ENCODE measurements around the gene FAM98C.

DNA sequence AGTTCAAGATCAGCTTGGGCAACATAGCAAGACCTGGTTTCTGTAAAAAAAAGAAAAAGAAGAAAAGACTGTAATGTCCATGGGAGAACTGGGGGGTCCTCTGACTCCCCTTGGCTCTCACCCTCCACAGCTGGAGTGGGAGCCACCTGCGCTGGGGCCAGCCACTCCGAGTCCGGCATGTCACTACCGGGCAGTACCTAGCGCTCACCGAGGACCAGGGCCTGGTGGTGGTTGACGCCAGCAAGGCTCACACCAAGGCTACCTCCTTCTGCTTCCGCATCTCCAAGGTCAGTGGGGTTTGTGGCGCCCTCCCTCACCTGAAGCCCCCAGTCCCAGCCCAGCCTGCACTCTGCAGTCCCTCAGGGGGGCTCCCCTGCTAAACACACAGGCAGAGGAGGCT is 45.3 kb downstream of the FAM98C start:
- no peak for TF ChIP-seq POLR2A (IDR thresholded peaks at IDR 0.05)
- TF ChIP-seq, protein P1, sequence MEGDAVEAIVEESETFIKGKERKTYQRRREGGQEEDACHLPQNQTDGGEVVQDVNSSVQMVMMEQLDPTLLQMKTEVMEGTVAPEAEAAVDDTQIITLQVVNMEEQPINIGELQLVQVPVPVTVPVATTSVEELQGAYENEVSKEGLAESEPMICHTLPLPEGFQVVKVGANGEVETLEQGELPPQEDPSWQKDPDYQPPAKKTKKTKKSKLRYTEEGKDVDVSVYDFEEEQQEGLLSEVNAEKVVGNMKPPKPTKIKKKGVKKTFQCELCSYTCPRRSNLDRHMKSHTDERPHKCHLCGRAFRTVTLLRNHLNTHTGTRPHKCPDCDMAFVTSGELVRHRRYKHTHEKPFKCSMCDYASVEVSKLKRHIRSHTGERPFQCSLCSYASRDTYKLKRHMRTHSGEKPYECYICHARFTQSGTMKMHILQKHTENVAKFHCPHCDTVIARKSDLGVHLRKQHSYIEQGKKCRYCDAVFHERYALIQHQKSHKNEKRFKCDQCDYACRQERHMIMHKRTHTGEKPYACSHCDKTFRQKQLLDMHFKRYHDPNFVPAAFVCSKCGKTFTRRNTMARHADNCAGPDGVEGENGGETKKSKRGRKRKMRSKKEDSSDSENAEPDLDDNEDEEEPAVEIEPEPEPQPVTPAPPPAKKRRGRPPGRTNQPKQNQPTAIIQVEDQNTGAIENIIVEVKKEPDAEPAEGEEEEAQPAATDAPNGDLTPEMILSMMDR (IDR thresholded peaks at IDR 0.05 in 8 of 11, conservative IDR thresholded peaks at IDR 0.05 in 3 of 11), result no peak

Data from spleen (tissue), 7 donors.